Measurements from ENCODE around the gene UMPS.

The UMPS gene

GRCh38 chr3:124722589-124722988 lies 7.7 kb upstream of the UMPS start:
- Histone ChIP-seq H3K9me3 (ENCODE audit: control insufficient read depth, insufficient read depth, low read depth, low read length) (no peaks in the 10 kb centered on the region), H3K4me3 (ENCODE audit: low read depth, low read length) (no peak overlapping the region), H3K27ac (ENCODE audit: extremely low read depth, low read depth, low read length) (no peak overlapping the region), H3K4me1 (ENCODE audit: control insufficient read depth, insufficient read depth, low read length) (no peaks in the 10 kb centered on the region), H3K36me3 (ENCODE audit: control insufficient read depth in 2 of 2, insufficient read depth in 1 of 2, low read length in 2 of 2) (no peaks in the 10 kb centered on the region)
- ChIA-PET POLR2A (no interaction called here), CTCF (no interaction called here)
- no peak for TF ChIP-seq ZNF157 (tag by site-specific recombination; IDR thresholded peaks at IDR 0.05)
- TF ChIP-seq, protein P1, sequence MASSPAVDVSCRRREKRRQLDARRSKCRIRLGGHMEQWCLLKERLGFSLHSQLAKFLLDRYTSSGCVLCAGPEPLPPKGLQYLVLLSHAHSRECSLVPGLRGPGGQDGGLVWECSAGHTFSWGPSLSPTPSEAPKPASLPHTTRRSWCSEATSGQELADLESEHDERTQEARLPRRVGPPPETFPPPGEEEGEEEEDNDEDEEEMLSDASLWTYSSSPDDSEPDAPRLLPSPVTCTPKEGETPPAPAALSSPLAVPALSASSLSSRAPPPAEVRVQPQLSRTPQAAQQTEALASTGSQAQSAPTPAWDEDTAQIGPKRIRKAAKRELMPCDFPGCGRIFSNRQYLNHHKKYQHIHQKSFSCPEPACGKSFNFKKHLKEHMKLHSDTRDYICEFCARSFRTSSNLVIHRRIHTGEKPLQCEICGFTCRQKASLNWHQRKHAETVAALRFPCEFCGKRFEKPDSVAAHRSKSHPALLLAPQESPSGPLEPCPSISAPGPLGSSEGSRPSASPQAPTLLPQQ (tag by site-specific recombination; IDR thresholded peaks at IDR 0.05): no peak

GRCh38 chr3:124730941-124731297 lies 667 bp downstream of the UMPS start:
- Histone ChIP-seq H3K36me3 (ENCODE audit: control insufficient read depth in 2 of 2, insufficient read depth in 1 of 2, low read length in 2 of 2) (peaks cover 10 to 29% of the 10 kb centered on the region in 2 experiments), H3K9me3 (ENCODE audit: control insufficient read depth, insufficient read depth, low read depth, low read length) (no peaks in the 10 kb centered on the region), H3K4me3 (ENCODE audit: low read depth, low read length) (peak overlapping the region; percentile 99), H3K4me1 (ENCODE audit: control insufficient read depth, insufficient read depth, low read length) (no peaks in the 10 kb centered on the region), H3K27ac (ENCODE audit: extremely low read depth, low read depth, low read length) (peak overlapping the region; percentile 70; the same call in 1 of the 2 replicates)
- TF ChIP-seq ZNF121 (tag by site-specific recombination; IDR thresholded peaks at IDR 0.05) (peak; percentile 67), KLF1 (tag by site-specific recombination; IDR thresholded peaks at IDR 0.05) (0 out of 2 replicates have a peak, but pooled peaks have one; percentile 13), ZNF10 (tag by site-specific recombination; IDR thresholded peaks at IDR 0.05) (no peak), ZNF76 (tag by site-specific recombination; IDR thresholded peaks at IDR 0.05; ENCODE audit: borderline replicate concordance, low read depth) (no peak)
- POLR2A ChIA-PET: interaction anchor here (0.6 to 1.1 kb wide), 2 partner anchors 8 to 96 kb away, joined by 4 to 5 read pairs; no protein-coding TSS in a partner anchor
- CTCF ChIA-PET: interaction anchor here (1.1 kb wide), 1 partner anchor 171 kb away, joined by 4 read pairs; no protein-coding TSS in a partner anchor

GRCh38 chr3:124731760-124732159 lies 1.5 kb downstream of the UMPS start:
- TF ChIP-seq GFI1B (tag by site-specific recombination; IDR thresholded peaks at IDR 0.05) (no peak), ZNF501 (tag by site-specific recombination; IDR thresholded peaks at IDR 0.05) (no peak), ZNF121 (tag by site-specific recombination; IDR thresholded peaks at IDR 0.05) (no peak), PRDM10 (tag by site-specific recombination; IDR thresholded peaks at IDR 0.05) (no peak), SCRT2 (tag by site-specific recombination; IDR thresholded peaks at IDR 0.05) (no peak), ATF2 (tag by site-specific recombination; IDR thresholded peaks at IDR 0.05; ENCODE audit: low read depth) (no peak), ZNF585B (tag by site-specific recombination; IDR thresholded peaks at IDR 0.05) (no peak), KLF7 (tag by site-specific recombination; IDR thresholded peaks at IDR 0.05; ENCODE audit: borderline replicate concordance) (no peak)
- no peak overlapping the region for H3K4me3 ChIP-seq (ENCODE audit: low read depth, low read length)
- H3K27ac ChIP-seq (ENCODE audit: extremely low read depth, low read depth, low read length): no peak overlapping the region
- H3K4me1 ChIP-seq (ENCODE audit: control insufficient read depth, insufficient read depth, low read length): no peaks in the 10 kb centered on the region
- H3K36me3 ChIP-seq (ENCODE audit: control insufficient read depth in 2 of 2, insufficient read depth in 1 of 2, low read length in 2 of 2): peaks cover 10 to 37% of the 10 kb centered on the region in 2 experiments
- H3K9me3 ChIP-seq (ENCODE audit: control insufficient read depth, insufficient read depth, low read depth, low read length): no peaks in the 10 kb centered on the region
- POLR2A ChIA-PET: interaction anchor here (0.6 to 0.7 kb wide), 3 partner anchors 13 to 852 kb away, joined by 4 to 5 read pairs (median 4); no protein-coding TSS in a partner anchor
- CTCF ChIA-PET: interaction anchor here (0.5 to 1.1 kb wide), 3 partner anchors 42 to 932 kb away, joined by 4 to 6 read pairs (median 4); no protein-coding TSS in a partner anchor

All from HEK293 (cell line).